Osteocyte (in vitro differentiated cells): ENCODE results near the gene PTPRN2. TPM values are rescaled to one million over a fixed set of nuclear protein-coding genes. Genes with fewer than 3 reads are reported as not detected.

Experiments
- DNase-seq: peaks from one replicate; pipeline ENCODE4 v3.0.0; 2021; ENCODE audit warnings: mixed read lengths; ENCODE audit not compliant: unreplicated experiment; ENCODE audit errors: extremely low spot score
- H3K27ac Mint-ChIP-seq: one replicate; pipeline ENCODE4 v1.8.0; 2021; ENCODE audit warnings: mild to moderate bottlenecking, mixed read lengths; ENCODE audit not compliant: unreplicated experiment
- H3K27me3 Mint-ChIP-seq: one replicate; pipeline ENCODE4 v1.8.0; 2021; ENCODE audit warnings: mixed read lengths; ENCODE audit not compliant: unreplicated experiment
- H3K36me3 Mint-ChIP-seq: one replicate; pipeline ENCODE4 v1.8.0; 2021; ENCODE audit warnings: mixed read lengths; ENCODE audit not compliant: unreplicated experiment
- H3K4me1 Mint-ChIP-seq: one replicate; pipeline ENCODE4 v1.8.0; 2021; ENCODE audit warnings: mixed read lengths; ENCODE audit not compliant: unreplicated experiment
- H3K4me3 Mint-ChIP-seq: one replicate; pipeline ENCODE4 v1.8.0; 2021; ENCODE audit warnings: mild to moderate bottlenecking, moderate library complexity, mixed read lengths; ENCODE audit not compliant: unreplicated experiment
- H3K9me3 Mint-ChIP-seq: one replicate; pipeline ENCODE4 v1.8.0; 2021; ENCODE audit warnings: mixed read lengths; ENCODE audit not compliant: unreplicated experiment
- total RNA-seq: library from RNA; stranded (reverse); gene quantifications from 2 replicates; pipeline ENCODE4 v1.2.1, GENCODE V29; 2021
- TF ChIP-seq, protein P1 (sequence below): fragments of 200-600 bp; sonication (generic); IDR thresholded peaks from 2 replicates; pipeline ENCODE4 v1.5.0; 2021; ENCODE audit warnings: antibody characterized with exemption, mild to moderate bottlenecking, moderate library complexity

The PTPRN2 gene
- total RNA-seq, 1 donor from 2014 or later, result 0.59 TPM

DNA sequence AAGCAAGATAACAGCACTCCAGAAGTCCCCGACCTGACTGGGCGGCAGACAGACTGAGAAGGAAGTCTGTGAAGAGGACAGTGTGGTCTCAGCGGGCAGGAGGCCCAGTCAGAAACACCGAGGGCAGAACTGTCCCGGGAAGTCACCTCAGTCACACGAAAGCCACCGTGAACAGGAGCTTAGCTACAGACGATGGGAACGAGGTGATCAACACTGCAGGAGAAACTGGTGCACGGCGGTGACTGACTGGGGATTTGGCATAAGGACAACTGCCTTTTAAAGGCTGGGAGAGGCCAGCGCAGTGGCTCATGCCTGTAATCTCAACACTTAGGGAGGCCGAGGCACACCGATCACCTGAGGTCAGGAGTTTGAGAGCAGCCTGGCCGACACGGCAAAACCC is 217.8 kb downstream of the PTPRN2 start:
- H3K4me1 Mint-ChIP-seq, result no peaks in the 10 kb centered on the region
- DNase-seq, result no peak
- no peaks in the 10 kb centered on the region for H3K36me3 Mint-ChIP-seq
- H3K4me3 Mint-ChIP-seq, result no peak overlapping the region
- TF ChIP-seq, protein P1, sequence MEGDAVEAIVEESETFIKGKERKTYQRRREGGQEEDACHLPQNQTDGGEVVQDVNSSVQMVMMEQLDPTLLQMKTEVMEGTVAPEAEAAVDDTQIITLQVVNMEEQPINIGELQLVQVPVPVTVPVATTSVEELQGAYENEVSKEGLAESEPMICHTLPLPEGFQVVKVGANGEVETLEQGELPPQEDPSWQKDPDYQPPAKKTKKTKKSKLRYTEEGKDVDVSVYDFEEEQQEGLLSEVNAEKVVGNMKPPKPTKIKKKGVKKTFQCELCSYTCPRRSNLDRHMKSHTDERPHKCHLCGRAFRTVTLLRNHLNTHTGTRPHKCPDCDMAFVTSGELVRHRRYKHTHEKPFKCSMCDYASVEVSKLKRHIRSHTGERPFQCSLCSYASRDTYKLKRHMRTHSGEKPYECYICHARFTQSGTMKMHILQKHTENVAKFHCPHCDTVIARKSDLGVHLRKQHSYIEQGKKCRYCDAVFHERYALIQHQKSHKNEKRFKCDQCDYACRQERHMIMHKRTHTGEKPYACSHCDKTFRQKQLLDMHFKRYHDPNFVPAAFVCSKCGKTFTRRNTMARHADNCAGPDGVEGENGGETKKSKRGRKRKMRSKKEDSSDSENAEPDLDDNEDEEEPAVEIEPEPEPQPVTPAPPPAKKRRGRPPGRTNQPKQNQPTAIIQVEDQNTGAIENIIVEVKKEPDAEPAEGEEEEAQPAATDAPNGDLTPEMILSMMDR, result no peak
- no peaks in the 10 kb centered on the region for H3K27me3 Mint-ChIP-seq
- peaks cover 30% of the 10 kb centered on the region for H3K9me3 Mint-ChIP-seq
- H3K27ac Mint-ChIP-seq, result no peak overlapping the region

DNA sequence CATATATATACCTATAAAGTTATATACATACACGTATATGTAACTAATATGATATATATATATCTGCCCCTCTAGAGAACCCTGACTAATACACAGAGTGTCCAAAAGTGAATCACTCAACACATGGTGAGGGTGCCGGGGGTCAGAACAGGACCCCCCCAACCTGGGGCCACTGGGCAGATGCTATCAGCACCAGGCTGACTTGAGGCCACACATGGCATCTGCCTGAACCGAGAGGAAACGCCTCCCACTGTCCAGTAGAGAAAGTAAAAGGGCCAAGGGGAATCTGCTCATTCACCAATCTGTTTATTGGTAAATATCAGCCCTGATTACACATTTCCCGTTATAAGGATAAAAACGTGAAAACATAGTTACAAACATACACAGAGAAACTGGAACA is 218.3 kb downstream of the PTPRN2 start:
- Mint-ChIP-seq H3K4me1 (no peaks in the 10 kb centered on the region), H3K27ac (no peak overlapping the region), H3K9me3 (peaks cover 33% of the 10 kb centered on the region), H3K27me3 (no peaks in the 10 kb centered on the region), H3K4me3 (no peak overlapping the region), H3K36me3 (no peaks in the 10 kb centered on the region)
- no peak for DNase-seq
- TF ChIP-seq, protein P1, result no peak

DNA sequence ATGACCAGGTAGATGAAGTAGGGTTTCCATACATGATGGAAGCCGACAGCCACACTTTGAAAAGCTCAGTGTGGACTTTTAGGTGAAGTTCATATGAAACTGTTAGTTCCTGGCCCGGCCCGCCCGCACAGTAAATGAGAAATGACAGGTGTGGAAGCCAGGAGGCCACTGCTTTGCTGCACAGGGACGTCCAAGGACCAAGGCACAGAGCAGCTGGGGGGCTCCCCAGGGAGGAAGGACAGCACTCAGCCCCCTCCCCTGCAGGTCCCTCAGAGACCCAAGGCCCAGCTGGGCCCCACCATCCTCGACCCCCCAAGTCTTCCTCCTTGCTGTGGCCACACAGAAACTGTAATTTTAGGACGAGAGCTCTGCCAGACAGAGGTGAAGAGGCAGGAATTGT is 219.2 kb downstream of the PTPRN2 start:
- H3K4me1 Mint-ChIP-seq, result no peaks in the 10 kb centered on the region
- no peak overlapping the region for H3K27ac Mint-ChIP-seq
- DNase-seq, result no peak
- no peaks in the 10 kb centered on the region for H3K27me3 Mint-ChIP-seq
- no peak overlapping the region for H3K4me3 Mint-ChIP-seq
- TF ChIP-seq, protein P1, result no peak
- H3K9me3 Mint-ChIP-seq, result peaks cover 31% of the 10 kb centered on the region
- no peaks in the 10 kb centered on the region for H3K36me3 Mint-ChIP-seq

DNA sequence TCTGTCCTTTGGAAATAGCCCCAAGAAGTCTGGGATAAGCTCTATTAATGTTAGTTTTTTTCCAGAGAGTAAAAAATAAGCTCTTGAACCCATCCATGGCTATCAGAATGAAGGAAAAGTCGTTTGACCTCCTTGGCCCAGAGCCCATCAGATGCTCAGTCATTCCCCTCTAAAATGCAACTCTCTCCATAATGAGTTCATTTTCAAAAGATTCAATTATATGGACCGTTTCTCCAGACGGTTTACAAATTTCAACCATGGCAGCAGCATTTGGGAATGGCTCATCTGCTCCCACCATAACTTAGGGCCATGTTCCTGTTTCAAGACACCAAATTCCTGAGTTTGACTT is 220.0 kb downstream of the PTPRN2 start:
- no peaks in the 10 kb centered on the region for H3K4me1 Mint-ChIP-seq
- H3K4me3 Mint-ChIP-seq, result no peak overlapping the region
- H3K36me3 Mint-ChIP-seq, result no peaks in the 10 kb centered on the region
- no peak for DNase-seq
- no peaks in the 10 kb centered on the region for H3K27me3 Mint-ChIP-seq
- TF ChIP-seq, protein P1, result no peak
- peaks cover 31% of the 10 kb centered on the region for H3K9me3 Mint-ChIP-seq
- no peak overlapping the region for H3K27ac Mint-ChIP-seq

DNA sequence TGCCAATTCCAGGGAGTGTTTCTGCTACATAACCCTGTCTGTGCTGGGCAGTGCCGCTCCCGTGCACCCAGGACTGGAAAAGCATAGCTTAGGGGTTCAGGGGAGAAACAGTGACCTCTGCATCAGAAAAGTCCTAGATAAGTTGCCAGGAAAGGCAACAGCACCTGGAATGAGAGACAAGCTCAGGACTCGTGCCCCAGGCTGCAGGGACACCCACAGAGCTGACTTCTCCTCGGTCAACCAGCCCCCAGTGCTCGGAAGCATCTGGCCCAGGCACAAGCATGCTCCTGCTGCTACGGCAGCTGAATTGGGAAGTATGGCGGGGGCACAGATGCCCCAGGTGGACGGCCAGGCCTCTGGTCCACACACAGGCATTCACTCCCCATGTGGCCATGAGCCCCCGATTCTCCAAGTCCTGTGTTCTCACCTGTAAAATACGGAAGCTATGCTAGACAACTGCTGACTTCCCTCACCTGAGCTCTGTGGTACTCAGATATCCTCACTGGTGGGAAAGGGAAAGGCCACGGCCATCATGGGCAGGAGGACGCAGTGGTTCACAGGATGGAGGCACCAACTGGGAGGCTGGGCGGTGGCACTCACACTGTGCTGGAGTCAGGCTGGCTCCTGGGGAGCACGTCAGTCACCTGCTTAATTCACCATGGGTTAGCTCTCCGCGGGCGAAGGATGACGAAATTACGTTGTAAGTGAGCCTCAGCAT is 220.5 kb downstream of the PTPRN2 start:
- no peaks in the 10 kb centered on the region for H3K36me3 Mint-ChIP-seq
- H3K27me3 Mint-ChIP-seq, result no peaks in the 10 kb centered on the region
- TF ChIP-seq, protein P1, result no peak
- H3K9me3 Mint-ChIP-seq, result peaks cover 34% of the 10 kb centered on the region
- H3K4me3 Mint-ChIP-seq, result no peak overlapping the region
- DNase-seq, result no peak
- H3K4me1 Mint-ChIP-seq, result no peaks in the 10 kb centered on the region
- no peak overlapping the region for H3K27ac Mint-ChIP-seq
